Measurements from ENCODE around the gene TXNL4A.

DNA sequence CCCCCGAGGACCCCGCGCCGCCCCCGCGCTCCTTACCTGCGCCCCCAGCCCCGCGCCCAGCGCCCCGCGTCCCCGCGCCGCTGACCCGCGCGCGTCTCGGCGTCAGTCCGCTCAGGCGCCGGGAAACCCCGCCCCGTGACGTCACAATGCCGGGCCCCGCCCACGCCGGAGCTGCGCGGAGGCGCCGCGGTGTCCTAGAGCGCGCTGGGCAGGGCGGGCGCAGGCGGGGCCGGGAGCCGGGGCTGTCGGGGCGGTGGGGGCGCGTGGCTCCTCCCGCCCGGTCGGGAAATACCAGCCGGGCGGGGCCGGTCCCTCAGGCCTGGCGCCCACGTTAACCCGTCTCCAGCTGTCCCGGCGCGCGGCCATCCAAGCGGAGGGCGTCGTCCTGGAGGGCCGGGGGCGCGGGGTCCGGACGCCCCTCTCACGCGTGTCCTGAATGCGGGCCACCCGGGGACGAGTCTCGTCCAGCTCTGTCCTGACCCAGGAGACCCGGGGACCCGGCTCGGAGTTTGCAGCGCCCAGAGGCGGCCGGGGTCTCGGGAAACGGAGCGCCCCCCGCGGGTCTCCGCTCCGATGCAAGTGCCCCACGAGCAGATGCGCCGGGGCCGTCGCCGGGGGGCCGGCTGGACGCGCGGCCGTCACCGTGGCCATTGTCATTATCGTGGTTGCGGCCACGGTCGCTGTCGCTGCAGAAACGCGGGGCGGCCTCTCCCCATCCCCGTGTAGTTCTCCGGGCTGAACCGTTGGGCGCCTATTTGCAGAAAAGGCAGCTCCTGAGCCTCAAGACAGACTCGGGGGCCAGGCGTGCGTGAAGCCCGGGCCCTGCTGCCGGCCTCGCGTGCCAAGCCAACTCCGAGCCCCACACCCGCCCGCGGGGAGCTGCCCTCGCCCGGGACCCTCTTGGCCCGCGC is 36.6 kb downstream of the TXNL4A start, which contains the start of gene SLC66A2:
- TF ChIP-seq TAF1 (IDR thresholded peaks at IDR 0.05; ENCODE audit: borderline replicate concordance, insufficient read depth, low read length) (no peak), SIN3A (IDR thresholded peaks at IDR 0.05; ENCODE audit: borderline replicate concordance, insufficient read depth, low read length) (no peak), POLR2AphosphoS5 (IDR thresholded peaks at IDR 0.05; ENCODE audit: low read depth, low read length) (no peak; the same call in 1 of the 2 replicates), FOXP2 (optimal IDR thresholded peaks at IDR 0.05; ENCODE audit: borderline replicate concordance, extremely low read depth, extremely low read length, insufficient read depth) (peak; percentile 90)
- TF ChIP-seq, protein P1, sequence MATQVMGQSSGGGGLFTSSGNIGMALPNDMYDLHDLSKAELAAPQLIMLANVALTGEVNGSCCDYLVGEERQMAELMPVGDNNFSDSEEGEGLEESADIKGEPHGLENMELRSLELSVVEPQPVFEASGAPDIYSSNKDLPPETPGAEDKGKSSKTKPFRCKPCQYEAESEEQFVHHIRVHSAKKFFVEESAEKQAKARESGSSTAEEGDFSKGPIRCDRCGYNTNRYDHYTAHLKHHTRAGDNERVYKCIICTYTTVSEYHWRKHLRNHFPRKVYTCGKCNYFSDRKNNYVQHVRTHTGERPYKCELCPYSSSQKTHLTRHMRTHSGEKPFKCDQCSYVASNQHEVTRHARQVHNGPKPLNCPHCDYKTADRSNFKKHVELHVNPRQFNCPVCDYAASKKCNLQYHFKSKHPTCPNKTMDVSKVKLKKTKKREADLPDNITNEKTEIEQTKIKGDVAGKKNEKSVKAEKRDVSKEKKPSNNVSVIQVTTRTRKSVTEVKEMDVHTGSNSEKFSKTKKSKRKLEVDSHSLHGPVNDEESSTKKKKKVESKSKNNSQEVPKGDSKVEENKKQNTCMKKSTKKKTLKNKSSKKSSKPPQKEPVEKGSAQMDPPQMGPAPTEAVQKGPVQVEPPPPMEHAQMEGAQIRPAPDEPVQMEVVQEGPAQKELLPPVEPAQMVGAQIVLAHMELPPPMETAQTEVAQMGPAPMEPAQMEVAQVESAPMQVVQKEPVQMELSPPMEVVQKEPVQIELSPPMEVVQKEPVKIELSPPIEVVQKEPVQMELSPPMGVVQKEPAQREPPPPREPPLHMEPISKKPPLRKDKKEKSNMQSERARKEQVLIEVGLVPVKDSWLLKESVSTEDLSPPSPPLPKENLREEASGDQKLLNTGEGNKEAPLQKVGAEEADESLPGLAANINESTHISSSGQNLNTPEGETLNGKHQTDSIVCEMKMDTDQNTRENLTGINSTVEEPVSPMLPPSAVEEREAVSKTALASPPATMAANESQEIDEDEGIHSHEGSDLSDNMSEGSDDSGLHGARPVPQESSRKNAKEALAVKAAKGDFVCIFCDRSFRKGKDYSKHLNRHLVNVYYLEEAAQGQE (IDR thresholded peaks at IDR 0.05; ENCODE audit: insufficient read depth in 1 of 2, low read depth in 2 of 2, low read length in 2 of 2), result no peak

All from PFSK-1 (cell line).